Right cardiac atrium (tissue), 5 donors: Measurements from ENCODE around the gene PLGRKT. TPM values are rescaled to one million over a fixed set of nuclear protein-coding genes. Genes with fewer than 3 reads are reported as not detected.
"Not testable (repeated sequence)": the region's sequence is repeated elsewhere in the genome, so short reads cannot be mapped to it uniquely, and the experiment has no call there.

Experiments
- ATAC-seq, 2 donors: fragments of 200-7000 bp; cut with Tn5 transposase; one replicate each; pipeline versions ENCODE4 v1.8.0 to v1.9.1; 2020; ENCODE audit warnings: moderate library complexity in 2 of 2, mild to moderate bottlenecking in 1 of 2
- DNase-seq, 3 donors: peaks; one replicate each; pipeline ENCODE4 v3.0.0-alpha.2; 2020
- H3K27ac ChIP-seq: one replicate; pipeline ENCODE4 v1.5.1; 2013; ENCODE audit warnings: mild to moderate bottlenecking, low read length, control low read depth, moderate library complexity
- H3K27me3 ChIP-seq: one replicate; pipeline ENCODE4 v1.6.1; 2013; ENCODE audit not compliant: control insufficient read depth, insufficient read depth
- H3K4me1 ChIP-seq: one replicate; pipeline ENCODE4 v1.6.1; 2013; ENCODE audit warnings: low read length; ENCODE audit not compliant: control insufficient read depth, insufficient read depth
- H3K4me3 ChIP-seq: one replicate; pipeline ENCODE4 v1.5.1; 2013; ENCODE audit warnings: low read length, control low read depth
- H3K9me3 ChIP-seq: one replicate; pipeline ENCODE4 v1.6.1; 2013; ENCODE audit warnings: low read length; ENCODE audit not compliant: control insufficient read depth
- WGBS: extraction: QIAGEN DNeasy Blood & Tissue Kit; methylation state at CpG from one replicate; pipeline ENCODE4 v1.1.7; 2013; 5-methylcytosine and 5-hydroxymethylcytosine counted together
- intact Hi-C, 4 donors: fragments of 100-400 bp; cut with DNase I; formaldehyde crosslinking; loops; one replicate each; pipeline versions ENCODE4 v1.11.0 to v1.14.0; 2022 to 2023
- polyA plus RNA-seq: library from polyadenylated mRNA; stranded (reverse); fragments of 200-250 nt; gene quantifications from one replicate; pipeline ENCODE4 v1.2.3, GENCODE V29; 2013
- total RNA-seq, 4 donors: library from RNA; stranded (reverse); fragmentation: NEBNext Ultra II Directional; extraction: Animal tissue kit (Norgen Biotek cat#: 25700); gene quantifications; one replicate each; pipeline ENCODE4 v1.2.1, GENCODE V29; 2021
- donor health status: healthy with polysubstance abuse.
- donor health status: DM: no; HTN: yes; CAD: no.
- donor health status: DM: no; HTN: no; CAD: no.
- donor health status: DM: no; HTN: yes; CAD: no; lungs with severe emphysema.
- donor health status: DM: yes; HTN: yes; CAD: no.

PLGRKT gene
- total and polyA plus RNA-seq, 5 donors, result 31.5 to 44.5 (median 34.2) TPM

GRCh38 chr9:5338992-5339981 is 98.4 kb downstream of the PLGRKT start, which contains the start of gene RLN1:
Gene RLN1, minus strand, starts transcription at chr9:5339876. Its CDS starts 130 bp downstream, at chr9:5339746.
- H3K4me1 ChIP-seq, intact Hi-C loops, H3K4me3 ChIP-seq, H3K27ac ChIP-seq, H3K9me3 ChIP-seq, H3K27me3 ChIP-seq, DNase-seq: not testable (repeated sequence)
- ATAC-seq, result peak; percentile 100
- 22% methylated on average over 14 of the region's 50 CpGs for WGBS

- Histone ChIP-seq H3K27ac (no peak overlapping the region), H3K4me1 (no peaks in the 10 kb centered on the region), H3K4me3 (no peak overlapping the region), H3K9me3 (no peaks in the 10 kb centered on the region), H3K27me3 (no peaks in the 10 kb centered on the region)
- WGBS, result 65% methylated on average over 4 of the region's 4 CpGs
- DNase-seq (no peak), ATAC-seq (no peak)
- intact Hi-C loops, result no loop called here
Measured at GRCh38 chr9:5336688-5337087, 101.0 kb downstream of the PLGRKT start.

- H3K27me3 ChIP-seq, intact Hi-C loops, DNase-seq, H3K4me3 ChIP-seq, H3K4me1 ChIP-seq, H3K9me3 ChIP-seq, ATAC-seq, H3K27ac ChIP-seq: not testable (repeated sequence)
- WGBS, result 83% methylated on average over 3 of the region's 3 CpGs
Measured at GRCh38 chr9:5331276-5331675, 106.4 kb downstream of the PLGRKT start.

- H3K27me3 ChIP-seq, result no peaks in the 10 kb centered on the region
- WGBS, result 57% methylated on average over 10 of the region's 10 CpGs
- no peaks in the 10 kb centered on the region for H3K9me3 ChIP-seq
- DNase-seq (peak in 1 of 3 donors; percentile 36), ATAC-seq (no peak)
- H3K4me3 ChIP-seq, result no peak overlapping the region
- H3K27ac ChIP-seq, result no peak overlapping the region
- intact Hi-C loops, result no loop called here
- H3K4me1 ChIP-seq, result no peaks in the 10 kb centered on the region
Measured at GRCh38 chr9:5326893-5327548, 110.7 kb downstream of the PLGRKT start.

- Histone ChIP-seq H3K27me3 (no peaks in the 10 kb centered on the region), H3K9me3 (no peaks in the 10 kb centered on the region), H3K27ac (no peak overlapping the region), H3K4me3 (no peak overlapping the region), H3K4me1 (no peaks in the 10 kb centered on the region)
- intact Hi-C loops, result no loop called here
- DNase-seq (no peak), ATAC-seq (no peak)
Measured at GRCh38 chr9:5326187-5326586, 111.5 kb downstream of the PLGRKT start.

GRCh38 chr9:5321601-5322000 is 116.1 kb downstream of the PLGRKT start:
- H3K9me3 ChIP-seq, ATAC-seq, H3K27me3 ChIP-seq, DNase-seq, H3K4me1 ChIP-seq, intact Hi-C loops, H3K27ac ChIP-seq, H3K4me3 ChIP-seq: not testable (repeated sequence)
- 62% methylated on average over 1 of the region's 1 CpG for WGBS

- no peak overlapping the region for H3K27ac ChIP-seq
- ATAC-seq (no peak), DNase-seq (no peak)
- H3K4me3 ChIP-seq, result no peak overlapping the region
- no peaks in the 10 kb centered on the region for H3K27me3 ChIP-seq
- no peaks in the 10 kb centered on the region for H3K4me1 ChIP-seq
- 27% methylated on average over 1 of the region's 1 CpG for WGBS
- H3K9me3 ChIP-seq, result no peaks in the 10 kb centered on the region
- intact Hi-C loops, result no loop called here
Measured at GRCh38 chr9:5321058-5321457, 116.7 kb downstream of the PLGRKT start.

- DNase-seq, ATAC-seq, H3K9me3 ChIP-seq, intact Hi-C loops, H3K27ac ChIP-seq, H3K4me1 ChIP-seq, H3K4me3 ChIP-seq, H3K27me3 ChIP-seq: not testable (repeated sequence)
- WGBS, result 92% methylated on average over 1 of the region's 1 CpG
Measured at GRCh38 chr9:5316406-5316805, 121.3 kb downstream of the PLGRKT start.

GRCh38 chr9:5315187-5315923 is 122.4 kb downstream of the PLGRKT start:
- H3K4me3 ChIP-seq, result no peak overlapping the region
- H3K9me3 ChIP-seq, result peaks cover 2% of the 10 kb centered on the region
- 60% methylated on average over 4 of the region's 4 CpGs for WGBS
- intact Hi-C loops, result no loop called here
- ATAC-seq (no peak), DNase-seq (no peak)
- H3K27ac ChIP-seq, result no peak overlapping the region
- H3K27me3 ChIP-seq, result no peaks in the 10 kb centered on the region
- H3K4me1 ChIP-seq, result no peaks in the 10 kb centered on the region

- Histone ChIP-seq H3K9me3 (peaks cover 2% of the 10 kb centered on the region), H3K4me1 (no peaks in the 10 kb centered on the region), H3K27ac (no peak overlapping the region), H3K4me3 (no peak overlapping the region), H3K27me3 (no peaks in the 10 kb centered on the region)
- ATAC-seq, result no peak
- no peak for DNase-seq
- intact Hi-C loops, result no loop called here
Measured at GRCh38 chr9:5310851-5311250, 126.9 kb downstream of the PLGRKT start.
